Measurements from ENCODE around the gene ANKRD30A.
"Not testable (repeated sequence)": the region's sequence is repeated elsewhere in the genome, so short reads cannot be mapped to it uniquely, and the experiment has no call there.

ANKRD30A gene

DNA sequence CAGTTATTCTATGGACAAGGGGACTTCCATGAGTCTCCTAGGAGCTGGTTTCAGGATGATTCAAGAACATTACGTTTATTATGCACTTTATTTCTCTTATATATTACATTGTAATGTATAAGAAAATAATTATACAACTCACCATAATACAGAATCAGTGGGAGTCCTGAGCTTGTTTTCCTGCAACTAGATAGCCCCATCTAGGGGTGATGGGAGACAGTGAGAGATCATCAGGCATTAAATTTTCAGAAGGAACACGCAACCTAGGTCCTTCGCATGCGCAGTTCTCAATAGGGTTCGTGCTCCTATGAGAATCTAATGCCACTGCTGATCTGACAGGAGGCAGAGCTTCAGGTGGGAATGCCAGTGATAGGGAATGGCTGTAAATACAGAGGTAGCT, 137.9 kb downstream of the ANKRD30A start:
- DNase-seq = no peak

DNA sequence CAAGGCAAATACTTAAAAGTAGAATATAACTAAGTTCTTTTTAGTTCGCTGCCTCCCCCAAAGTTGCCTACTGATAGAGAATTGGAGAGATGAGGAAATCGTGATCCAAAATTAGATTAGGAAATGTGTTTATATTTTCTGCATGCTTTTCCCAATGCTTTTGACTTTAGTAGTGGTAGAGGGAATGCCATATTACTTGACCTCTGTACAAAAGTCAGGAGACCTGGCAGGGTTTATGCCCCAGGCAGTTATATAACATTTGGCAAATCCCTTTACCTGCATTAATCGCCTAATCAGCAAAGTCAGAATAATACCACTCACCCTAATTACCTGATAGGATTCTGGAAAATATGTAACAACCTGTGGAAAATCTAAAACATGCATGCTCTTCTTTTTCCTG, 142.9 kb downstream of the ANKRD30A start:
- DNase-seq = no peak

DNA sequence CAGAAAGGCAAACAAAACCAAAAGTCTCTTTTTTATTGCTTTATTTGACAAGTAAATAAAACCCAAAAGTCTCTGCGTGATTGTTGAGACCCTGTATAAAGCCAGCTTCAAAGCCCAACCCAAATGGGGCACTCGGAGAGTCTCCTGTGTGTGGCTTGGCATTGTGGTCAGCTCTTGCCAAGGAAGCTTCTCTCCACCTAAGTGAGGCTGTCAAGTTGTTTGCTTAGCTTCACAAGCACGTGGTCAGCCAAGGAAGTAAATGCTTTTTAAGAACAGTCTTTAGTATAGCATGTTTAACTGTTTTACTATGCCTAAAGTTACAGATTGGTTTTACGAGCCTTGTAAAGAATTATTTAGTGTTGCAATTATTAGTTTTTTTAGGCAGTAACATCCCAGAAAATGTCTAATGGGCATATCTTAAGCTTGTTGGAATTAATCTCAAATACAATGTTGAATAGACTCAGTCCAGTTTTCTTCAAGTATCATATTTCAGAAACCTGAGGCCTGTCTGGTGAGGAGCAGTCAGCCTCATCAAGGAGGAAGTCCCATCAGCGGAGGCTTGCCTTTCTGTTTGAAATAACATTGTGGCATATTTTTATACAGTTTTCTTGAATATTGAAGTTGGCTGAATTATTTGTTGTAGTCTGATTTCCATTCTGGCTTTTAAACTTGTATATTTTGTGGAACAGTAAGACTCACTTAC, 144.3 kb downstream of the ANKRD30A start:
- DNase-seq = no peak

DNA sequence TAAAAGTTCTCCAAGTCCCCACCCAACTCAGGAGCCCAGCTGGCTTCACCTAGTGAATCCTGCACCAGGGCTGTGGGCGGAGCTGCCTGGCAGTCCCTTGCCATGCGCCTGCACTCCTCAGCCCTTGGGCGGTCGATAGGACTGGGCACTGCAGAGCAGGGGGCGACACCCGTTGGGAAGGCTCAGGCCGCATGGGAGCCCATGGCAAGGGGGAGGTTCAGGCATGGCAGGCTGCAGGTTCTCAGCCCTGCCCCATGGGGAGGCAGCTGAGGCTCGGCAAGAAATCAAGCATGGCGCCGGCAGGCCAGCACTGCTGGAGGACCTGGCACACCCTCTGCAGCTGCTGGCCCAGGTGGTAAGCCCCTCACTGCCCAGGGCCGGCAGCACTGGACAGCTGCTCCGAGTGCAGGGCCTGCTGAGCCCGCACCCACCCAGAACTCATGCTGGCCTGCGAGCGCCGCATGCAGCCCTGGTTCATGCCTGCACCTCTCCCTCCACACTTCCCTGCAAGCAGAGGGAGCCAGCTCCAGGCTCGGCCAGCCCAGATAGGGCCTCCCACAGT, 149.9 kb downstream of the ANKRD30A start:
- no peak for DNase-seq

DNA sequence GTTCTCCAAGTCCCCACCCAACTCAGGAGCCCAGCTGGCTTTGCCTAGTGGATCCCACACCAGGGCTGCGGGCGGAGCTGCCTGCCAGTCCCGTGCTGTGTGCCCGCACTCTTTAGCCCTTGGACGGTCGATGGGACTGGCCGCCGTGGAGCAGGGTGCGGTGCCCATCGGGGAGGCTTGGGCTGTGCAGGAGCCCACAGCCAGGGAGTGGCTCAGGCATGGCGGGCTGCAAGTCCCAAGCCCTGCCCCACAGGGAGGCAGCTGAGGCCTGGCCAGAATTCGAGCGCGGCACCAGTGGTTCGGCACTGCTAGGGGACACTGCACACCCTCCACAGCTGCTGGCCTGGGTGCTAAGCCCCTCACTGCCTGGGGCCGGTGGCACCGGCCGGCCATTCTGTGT, 159.7 kb downstream of the ANKRD30A start:
- DNase-seq = no peak

DNA sequence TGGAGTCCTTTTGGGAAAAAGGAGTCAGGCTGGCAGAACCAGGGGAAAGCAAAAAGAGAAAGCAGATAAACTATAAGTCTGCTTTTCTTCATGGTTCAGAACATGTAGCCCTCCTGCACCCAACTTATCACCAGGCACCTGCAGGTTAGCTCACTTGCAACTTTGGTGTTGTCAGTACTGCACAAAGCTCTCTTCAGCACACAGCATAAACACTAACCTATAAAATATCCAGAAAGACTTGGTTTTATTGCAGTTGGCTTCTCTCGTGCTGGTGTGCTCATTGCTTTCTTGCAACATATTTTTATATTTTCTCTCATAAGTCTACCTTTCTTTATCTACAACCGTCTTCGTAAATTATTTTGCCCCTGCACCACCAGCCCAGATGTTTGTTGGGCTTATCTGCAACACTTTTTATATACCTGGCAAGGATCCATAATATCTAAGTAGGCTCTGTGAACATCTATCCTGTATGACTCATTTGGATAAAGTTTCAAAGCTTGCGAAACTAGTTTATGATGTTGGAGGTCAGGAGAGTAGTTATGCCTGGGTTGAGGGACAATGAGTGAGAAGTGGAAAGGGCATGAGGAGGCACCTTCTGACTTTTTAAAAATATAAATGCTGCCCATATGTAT, 164.6 kb downstream of the ANKRD30A start:
- DNase-seq = no peak

DNA sequence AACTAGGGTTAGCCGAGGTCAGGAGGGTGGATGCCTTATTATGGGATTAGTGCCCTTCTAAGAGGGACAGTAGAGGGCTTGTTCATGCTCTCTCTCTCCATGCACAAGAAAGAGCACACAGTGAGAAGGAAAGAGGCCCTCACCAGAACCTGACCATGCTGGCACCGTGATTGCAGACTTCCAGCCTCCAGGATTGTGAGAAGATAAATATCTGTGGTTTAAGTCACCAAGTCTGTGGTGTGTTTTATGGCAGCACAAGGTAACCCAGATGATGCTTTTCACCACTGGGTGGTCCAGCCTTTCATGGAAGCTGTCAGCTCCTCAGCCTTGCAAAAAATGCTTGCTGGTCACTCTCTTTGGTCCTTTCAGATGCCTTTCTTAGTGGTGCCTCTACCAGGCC, 175.9 kb downstream of the ANKRD30A start:
- no peak for DNase-seq

DNA sequence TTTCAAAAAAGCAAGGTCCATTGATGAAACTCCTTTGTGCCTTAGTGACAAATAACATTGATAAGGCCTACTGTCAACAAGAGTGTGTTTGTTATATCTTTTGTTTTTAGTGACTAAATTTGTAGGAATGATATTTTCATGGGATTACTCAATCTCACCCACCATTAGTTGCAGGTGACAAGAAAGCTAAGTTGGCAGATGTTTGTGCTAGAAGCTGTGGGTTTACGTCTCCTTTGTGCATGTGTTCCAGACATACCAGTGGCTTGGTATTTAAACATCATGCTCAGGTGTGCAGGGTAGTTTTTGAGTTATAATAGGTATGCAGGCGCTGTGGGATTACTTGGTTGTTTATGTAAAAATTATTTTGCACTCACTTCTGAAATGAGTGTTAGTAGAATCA, 178.6 kb downstream of the ANKRD30A start:
- DNase-seq = no peak

DNA sequence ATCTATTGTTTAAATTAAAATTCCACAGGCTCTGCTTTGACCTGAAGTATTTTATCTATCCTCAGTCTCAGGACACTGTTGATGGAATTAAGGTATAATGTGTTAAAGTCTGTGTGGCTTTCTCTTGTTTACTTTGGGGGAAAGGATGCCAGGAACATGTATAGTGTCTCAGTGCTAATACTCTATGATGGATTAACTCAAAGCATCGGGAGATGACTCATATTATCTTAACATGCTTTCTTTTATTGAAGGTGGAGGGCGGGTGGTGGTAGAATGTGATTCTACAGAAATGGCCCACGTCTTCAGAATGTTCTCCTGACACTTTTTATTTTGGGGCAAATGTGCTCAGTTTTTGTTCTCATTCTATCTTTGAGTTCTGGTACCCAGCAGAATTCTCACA, 189.0 kb downstream of the ANKRD30A start:
- DNase-seq = no peak

DNA sequence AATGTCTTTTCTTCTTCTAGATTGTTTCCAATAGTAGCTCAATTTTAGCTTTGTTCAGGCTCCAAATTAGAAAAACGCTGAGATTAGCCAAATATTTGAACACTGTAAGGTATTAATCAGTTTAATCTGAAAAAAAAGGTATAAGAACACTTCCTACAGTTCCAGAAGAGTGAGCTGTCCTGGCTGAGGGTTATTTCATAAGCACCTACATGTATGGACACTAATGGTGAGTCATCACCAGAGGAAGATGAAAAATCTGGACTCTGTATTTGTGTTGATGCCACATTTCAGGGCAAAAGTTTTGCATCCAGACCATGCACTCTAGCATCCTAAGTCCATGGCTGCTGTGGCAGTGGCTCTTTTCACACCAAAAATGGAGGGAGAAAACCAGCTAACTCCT, 189.5 kb downstream of the ANKRD30A start:
- DNase-seq = no peak

DNA sequence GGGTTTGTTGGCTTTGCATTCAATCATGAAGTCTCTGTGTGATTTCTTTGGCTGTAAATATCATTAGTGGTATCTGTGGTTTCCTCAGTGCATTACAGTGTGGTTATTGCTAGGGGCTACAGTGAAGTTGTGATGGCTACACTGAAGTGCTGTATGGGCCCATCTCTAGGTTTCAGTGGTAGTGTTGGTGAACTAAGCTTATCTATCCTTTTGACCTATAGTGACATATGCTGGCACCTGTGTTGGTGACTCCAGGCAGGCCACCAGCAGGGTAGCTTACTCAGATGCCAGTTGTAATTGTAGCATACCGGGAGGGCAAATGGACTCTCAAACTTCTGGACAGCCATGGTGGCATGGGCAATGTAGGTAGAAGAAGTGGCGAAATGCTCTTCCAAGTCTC, 219.0 kb downstream of the ANKRD30A start:
- DNase-seq = no peak

DNA sequence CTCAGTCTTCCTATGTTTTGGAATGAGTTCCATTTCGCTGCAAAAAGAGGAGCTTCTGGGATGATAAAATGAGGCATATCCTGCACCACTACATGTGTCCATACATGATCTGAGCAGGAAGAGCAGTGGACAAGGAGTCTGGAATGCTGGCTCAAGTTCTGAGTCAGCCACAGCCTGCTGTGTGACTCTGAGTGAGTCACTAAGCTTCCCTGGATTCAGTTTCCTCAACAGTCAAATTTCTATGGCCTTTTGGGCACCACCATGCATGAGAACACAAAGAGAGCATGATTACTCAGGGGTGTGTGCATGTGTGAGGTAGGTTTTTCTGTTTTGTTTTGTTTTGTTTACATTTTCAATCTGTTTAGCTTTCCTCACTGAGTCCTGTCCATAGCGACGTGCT, 254.6 kb downstream of the ANKRD30A start:
- no peak for DNase-seq

DNA sequence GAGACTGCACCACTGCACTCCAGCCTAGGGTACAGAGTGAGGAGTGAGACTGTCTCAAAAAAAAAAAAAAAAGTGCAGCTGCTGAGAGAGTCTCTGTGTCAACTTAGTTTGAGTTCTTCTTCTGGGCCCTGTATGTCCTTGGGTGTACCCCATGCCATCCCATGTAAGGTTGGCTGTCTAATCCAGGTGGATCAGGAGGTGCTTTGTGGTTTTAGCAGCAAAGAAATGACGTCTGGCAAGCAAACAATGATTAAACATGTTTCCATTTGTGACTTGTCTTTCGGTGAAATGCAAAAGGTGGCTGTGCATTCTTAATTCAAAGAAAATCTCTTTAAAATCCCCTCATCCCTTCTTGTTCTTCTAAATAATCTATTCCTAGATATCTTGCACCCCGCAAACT, 255.9 kb downstream of the ANKRD30A start:
- DNase-seq = no peak

DNA sequence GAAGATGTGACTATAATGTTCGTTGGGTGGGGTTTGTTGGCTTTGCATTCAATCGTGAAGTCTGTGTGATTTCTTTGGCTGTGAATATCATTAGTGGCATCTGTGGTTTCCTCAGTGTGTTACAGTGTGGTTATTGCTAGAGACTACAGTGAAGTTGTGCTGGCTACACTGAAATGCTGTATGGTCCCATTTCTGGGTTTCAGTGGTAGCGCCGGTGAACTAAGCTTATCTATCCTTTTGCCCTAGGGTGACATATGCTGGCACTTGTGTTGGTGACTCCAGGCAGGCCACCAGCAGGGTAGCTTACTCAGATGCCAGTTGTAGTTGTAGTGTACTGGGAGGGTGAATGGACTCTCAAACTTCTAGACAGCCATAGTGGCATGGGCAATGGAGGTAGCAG, 259.5 kb downstream of the ANKRD30A start:
- DNase-seq = no peak

DNA sequence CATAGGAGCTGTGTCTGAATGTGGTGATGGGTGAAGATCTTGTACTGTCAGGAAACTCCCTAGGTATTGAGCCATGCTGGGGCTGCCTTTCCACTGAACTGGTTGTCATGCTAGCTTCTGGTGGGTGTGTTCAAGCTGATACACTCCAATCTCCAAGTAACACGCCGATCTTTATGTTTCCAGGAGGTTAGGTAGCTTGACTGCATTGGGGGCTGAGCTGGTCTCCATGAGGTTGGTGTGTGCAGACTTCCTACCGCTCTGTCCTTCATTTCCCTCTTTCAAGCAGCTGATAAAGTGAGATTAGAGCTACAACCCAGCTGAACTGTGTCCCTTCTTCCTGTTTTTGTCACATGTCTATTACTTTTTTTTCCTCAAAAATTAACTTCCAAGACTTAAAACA, 265.5 kb downstream of the ANKRD30A start:
- no peak for DNase-seq

DNA sequence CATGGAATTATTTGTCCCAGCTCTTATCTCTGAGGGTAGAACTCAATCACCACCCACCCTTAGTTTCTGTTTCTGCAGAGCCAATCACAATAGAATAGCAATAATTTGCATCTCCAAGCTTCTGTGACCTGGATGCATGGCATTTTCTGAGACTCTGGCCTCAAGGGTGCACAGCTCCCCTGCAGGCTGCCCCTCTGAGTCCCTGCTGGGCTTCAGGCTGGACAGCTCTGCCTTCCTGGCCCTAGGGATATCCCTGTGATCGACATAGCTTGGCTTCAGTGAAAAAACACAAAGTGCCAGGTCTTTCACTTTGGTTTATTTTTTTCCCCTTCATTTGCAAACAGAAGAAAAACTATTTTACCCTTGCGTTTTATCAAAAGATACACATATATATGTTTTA, 275.4 kb downstream of the ANKRD30A start:
- DNase-seq = not testable (repeated sequence)

DNA sequence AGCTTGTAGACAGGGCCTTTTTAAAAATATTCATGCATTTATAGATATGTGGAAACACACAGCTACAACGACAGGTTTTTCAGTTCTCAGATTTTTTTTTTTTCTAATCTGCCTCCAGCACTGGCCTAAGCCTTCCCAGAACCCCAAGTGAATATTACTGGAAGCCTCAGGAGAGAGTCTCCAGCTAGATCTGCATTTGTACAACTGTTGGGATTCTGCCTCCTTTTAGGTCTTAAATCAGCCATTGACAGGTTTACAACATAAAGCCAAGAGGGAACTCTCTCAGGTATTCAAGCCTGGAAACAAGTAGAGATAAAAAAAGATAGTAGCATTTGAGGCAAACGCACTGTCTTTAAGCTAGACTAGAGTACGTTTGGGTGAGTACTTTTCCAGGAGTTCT, 275.8 kb downstream of the ANKRD30A start:
- no peak for DNase-seq

DNA sequence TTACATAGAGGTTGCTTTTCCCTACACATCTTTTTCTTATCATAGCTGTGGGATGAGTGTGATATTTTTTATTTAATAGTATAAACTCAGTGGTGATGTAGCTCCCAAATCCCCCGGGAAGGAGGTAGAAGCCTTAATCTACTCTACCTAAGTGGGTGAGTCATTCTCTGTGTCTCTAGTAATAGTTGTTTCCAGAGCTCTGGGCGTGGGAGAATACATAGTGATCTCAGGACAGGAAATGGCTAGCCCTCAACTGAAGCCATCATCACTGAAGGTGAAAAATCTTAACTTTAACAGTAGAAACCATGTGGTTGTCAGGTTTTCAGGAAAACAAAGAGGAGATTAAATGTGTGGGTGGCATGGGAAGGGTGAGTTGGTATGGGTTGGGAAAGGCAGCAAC, 278.4 kb downstream of the ANKRD30A start:
- no peak for DNase-seq

All from activated CD4-positive, alpha-beta T cell treated with anti-CD3 and anti-CD28 coated beads for 48 hours (primary cell).